ENCODE measurements around the gene TMIGD2. TPM values are rescaled to one million over a fixed set of nuclear protein-coding genes. Genes with fewer than 3 reads are reported as not detected.
"Not testable (repeated sequence)": the region's sequence is repeated elsewhere in the genome, so short reads cannot be mapped to it uniquely, and the experiment has no call there.

TMIGD2 gene, protein sequence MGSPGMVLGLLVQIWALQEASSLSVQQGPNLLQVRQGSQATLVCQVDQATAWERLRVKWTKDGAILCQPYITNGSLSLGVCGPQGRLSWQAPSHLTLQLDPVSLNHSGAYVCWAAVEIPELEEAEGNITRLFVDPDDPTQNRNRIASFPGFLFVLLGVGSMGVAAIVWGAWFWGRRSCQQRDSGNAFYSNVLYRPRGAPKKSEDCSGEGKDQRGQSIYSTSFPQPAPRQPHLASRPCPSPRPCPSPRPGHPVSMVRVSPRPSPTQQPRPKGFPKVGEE
- 1 to 10 TPM in 2 of 4 donors, not detected in 2; 3.8 to 4.8 TPM for total RNA-seq

DNA sequence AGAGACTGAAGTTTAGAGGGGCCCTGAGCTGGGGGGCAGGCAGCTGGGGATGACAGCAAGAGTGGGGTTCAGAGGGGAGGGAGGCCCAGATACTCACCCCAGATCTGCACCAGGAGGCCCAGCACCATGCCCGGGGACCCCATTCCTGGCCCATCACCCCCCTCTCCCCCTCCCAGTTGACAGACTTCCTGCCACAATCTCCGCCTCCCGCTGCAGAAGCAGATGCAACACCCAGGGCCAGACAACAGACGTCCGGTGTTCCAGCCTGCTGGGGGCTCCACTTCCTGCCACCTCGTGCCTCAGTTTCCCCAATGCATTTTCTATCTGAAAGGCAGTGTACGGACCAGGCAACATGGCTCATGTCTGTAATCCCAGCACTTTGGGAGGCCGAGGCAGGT, at the start of gene TMIGD2:
TSS of gene TMIGD2 (minus strand) at position 147 of the 398 bp plus-strand sequence. CDS start at position 143, 4 bp downstream.
- intact Hi-C loops (cut with DNase I; ENCODE audit: low total_unique reads) (no loop called here), in situ Hi-C loops (cut with MboI; ENCODE audit: low pct_ligation_motif_present in 1 of 4, low pct_unique_long_range_greater_than_20kb in 1 of 4, low sequenced_read_pairs in 3 of 4) (no loop called here)
- Histone ChIP-seq H3K36me3 (no peaks in the 10 kb centered on the region), H3K4me3 (no peak within 1 kb of the TSS), H3K27me3 (peaks cover 14% of the 10 kb centered on the region), H3K9me3 (no peaks in the 10 kb centered on the region), H3K4me1 (peaks cover 0 to 6% (median 0%) of the 10 kb centered on the region in 4 donors), H3K27ac (peak within 1 kb of the TSS in 3 of 4 donors; percentile 1 to 41 (median 6))
- TF ChIP-seq POLR2A (IDR thresholded peaks at IDR 0.05) (no peak), POLR2AphosphoS5 (IDR thresholded peaks at IDR 0.05) (no peak), EP300 (IDR thresholded peaks at IDR 0.05; ENCODE audit: low read depth) (no peak)
- TF ChIP-seq, protein P1, sequence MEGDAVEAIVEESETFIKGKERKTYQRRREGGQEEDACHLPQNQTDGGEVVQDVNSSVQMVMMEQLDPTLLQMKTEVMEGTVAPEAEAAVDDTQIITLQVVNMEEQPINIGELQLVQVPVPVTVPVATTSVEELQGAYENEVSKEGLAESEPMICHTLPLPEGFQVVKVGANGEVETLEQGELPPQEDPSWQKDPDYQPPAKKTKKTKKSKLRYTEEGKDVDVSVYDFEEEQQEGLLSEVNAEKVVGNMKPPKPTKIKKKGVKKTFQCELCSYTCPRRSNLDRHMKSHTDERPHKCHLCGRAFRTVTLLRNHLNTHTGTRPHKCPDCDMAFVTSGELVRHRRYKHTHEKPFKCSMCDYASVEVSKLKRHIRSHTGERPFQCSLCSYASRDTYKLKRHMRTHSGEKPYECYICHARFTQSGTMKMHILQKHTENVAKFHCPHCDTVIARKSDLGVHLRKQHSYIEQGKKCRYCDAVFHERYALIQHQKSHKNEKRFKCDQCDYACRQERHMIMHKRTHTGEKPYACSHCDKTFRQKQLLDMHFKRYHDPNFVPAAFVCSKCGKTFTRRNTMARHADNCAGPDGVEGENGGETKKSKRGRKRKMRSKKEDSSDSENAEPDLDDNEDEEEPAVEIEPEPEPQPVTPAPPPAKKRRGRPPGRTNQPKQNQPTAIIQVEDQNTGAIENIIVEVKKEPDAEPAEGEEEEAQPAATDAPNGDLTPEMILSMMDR (IDR thresholded peaks at IDR 0.05) = no peak
- no peak for DNase-seq
- WGBS, 2 donors (ENCODE audit: low coverage in 1 of 2) = 49% methylated on average over 8 of the region's 8 CpGs; no CpG with 5 or more reads in 1 of the 2 donors

- intact Hi-C loops (cut with DNase I; ENCODE audit: low total_unique reads) = loop anchor here (10.0 kb wide), 1 partner anchor 86 kb away; no protein-coding TSS in a partner anchor
- H3K36me3 ChIP-seq = no peaks in the 10 kb centered on the region
- H3K4me3 ChIP-seq = no peak overlapping the region
- no peaks in the 10 kb centered on the region for H3K9me3 ChIP-seq
- H3K4me1 ChIP-seq = no peaks in the 10 kb centered on the region
- TF ChIP-seq POLR2AphosphoS5 (IDR thresholded peaks at IDR 0.05) (no peak), POLR2A (IDR thresholded peaks at IDR 0.05) (no peak), EP300 (IDR thresholded peaks at IDR 0.05; ENCODE audit: low read depth) (no peak)
- TF ChIP-seq, protein P1 (IDR thresholded peaks at IDR 0.05) = no peak
- in situ Hi-C loops (cut with MboI; ENCODE audit: low pct_ligation_motif_present in 1 of 4, low pct_unique_long_range_greater_than_20kb in 1 of 4, low sequenced_read_pairs in 3 of 4) = loop anchor here in 3 of 4 donors (10.0 to 25.0 kb wide), 3 partner anchors 76 to 88 kb away; partner anchors contain the start of gene SHD (in 1 of the 3)
- no peak for DNase-seq
- 93% methylated on average over 9 of the region's 9 CpGs; no CpG with 5 or more reads in 1 of the 2 donors for WGBS, 2 donors (ENCODE audit: low coverage in 1 of 2)
- H3K27ac ChIP-seq = no peak overlapping the region
- no peaks in the 10 kb centered on the region for H3K27me3 ChIP-seq
Measured at GRCh38 chr19:4350726-4351125, 48.5 kb upstream of the TMIGD2 start.

DNA sequence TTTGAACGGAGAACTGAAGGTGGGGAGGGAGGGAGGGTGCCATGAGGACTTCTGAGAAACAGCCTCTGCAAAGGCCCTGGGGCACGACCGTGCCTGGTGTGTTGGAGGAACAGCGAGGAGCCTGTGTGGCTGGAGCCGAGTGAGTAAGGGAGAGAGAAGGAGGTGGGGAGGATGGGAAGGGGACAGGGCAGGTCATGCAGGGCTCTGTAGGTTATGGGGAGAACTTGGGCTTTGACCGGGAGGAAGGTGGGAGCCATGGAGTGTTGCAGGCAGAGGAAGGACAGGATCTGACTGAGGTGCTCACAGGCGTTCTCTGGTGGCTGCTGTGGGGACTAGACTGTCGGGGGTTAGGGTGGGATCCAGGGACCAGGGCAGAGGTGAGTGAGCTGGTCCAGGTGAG, 47.9 kb upstream of the TMIGD2 start:
- no peak for DNase-seq
- no peaks in the 10 kb centered on the region for H3K27me3 ChIP-seq
- in situ Hi-C loops (cut with MboI; ENCODE audit: low pct_ligation_motif_present in 1 of 4, low pct_unique_long_range_greater_than_20kb in 1 of 4, low sequenced_read_pairs in 3 of 4) (loop anchor here in 3 of 4 donors (10.0 to 25.0 kb wide), 3 partner anchors 75 to 88 kb away; partner anchors contain the start of gene SHD (in 1 of the 3)), intact Hi-C loops (cut with DNase I; ENCODE audit: low total_unique reads) (loop anchor here (10.0 kb wide), 1 partner anchor 85 kb away; no protein-coding TSS in a partner anchor)
- no peaks in the 10 kb centered on the region for H3K36me3 ChIP-seq
- H3K9me3 ChIP-seq = no peaks in the 10 kb centered on the region
- H3K27ac ChIP-seq = no peak overlapping the region
- TF ChIP-seq POLR2AphosphoS5 (IDR thresholded peaks at IDR 0.05) (no peak), POLR2A (IDR thresholded peaks at IDR 0.05) (no peak), EP300 (IDR thresholded peaks at IDR 0.05; ENCODE audit: low read depth) (no peak)
- TF ChIP-seq, protein P1 (IDR thresholded peaks at IDR 0.05) = no peak
- H3K4me3 ChIP-seq = no peak overlapping the region
- WGBS, 2 donors (ENCODE audit: low coverage in 1 of 2) = 75 to 80% methylated on average over 6 to 8 of the region's 8 CpGs
- no peaks in the 10 kb centered on the region for H3K4me1 ChIP-seq

DNA sequence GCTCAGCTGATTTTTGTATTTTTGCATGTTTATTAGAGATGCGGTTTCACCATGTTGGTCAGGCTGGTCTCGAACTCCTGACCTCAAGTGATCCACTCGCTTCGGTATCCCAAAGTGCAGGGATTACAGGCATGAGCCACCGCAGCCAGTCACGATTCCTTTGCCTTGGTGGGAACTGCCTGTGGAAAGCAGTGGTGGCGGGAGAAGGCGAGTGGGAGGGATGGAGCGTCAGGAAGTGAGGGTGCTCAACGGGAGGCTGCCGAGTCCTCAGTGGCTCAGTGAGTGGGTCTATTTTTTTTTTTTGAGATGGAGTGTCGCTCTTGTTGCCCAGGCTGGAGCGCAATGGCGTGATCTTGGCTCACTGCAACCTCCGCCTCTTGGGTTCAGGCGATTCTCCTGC, 47.0 kb upstream of the TMIGD2 start:
- DNase-seq; in situ Hi-C loops (cut with MboI; ENCODE audit: low pct_ligation_motif_present in 1 of 4, low pct_unique_long_range_greater_than_20kb in 1 of 4, low sequenced_read_pairs in 3 of 4); H3K27ac ChIP-seq; H3K27me3 ChIP-seq; H3K36me3 ChIP-seq; H3K4me3 ChIP-seq; H3K9me3 ChIP-seq; intact Hi-C loops (cut with DNase I; ENCODE audit: low total_unique reads); H3K4me1 ChIP-seq: not testable (repeated sequence)
- 95% methylated on average over 16 of the region's 16 CpGs; no CpG with 5 or more reads in 1 of the 2 donors for WGBS, 2 donors (ENCODE audit: low coverage in 1 of 2)
